HG03175 (cell line): Measurements from ENCODE around the gene HDAC9.

Source experiments
- ATAC-seq: cut with Tn5 transposase; IDR thresholded peaks from one replicate; pipeline ENCODE4 v1.9.1; 2021; ENCODE audit warnings: mild to moderate bottlenecking, moderate library complexity; ENCODE audit not compliant: unreplicated experiment

HDAC9 gene

DNA sequence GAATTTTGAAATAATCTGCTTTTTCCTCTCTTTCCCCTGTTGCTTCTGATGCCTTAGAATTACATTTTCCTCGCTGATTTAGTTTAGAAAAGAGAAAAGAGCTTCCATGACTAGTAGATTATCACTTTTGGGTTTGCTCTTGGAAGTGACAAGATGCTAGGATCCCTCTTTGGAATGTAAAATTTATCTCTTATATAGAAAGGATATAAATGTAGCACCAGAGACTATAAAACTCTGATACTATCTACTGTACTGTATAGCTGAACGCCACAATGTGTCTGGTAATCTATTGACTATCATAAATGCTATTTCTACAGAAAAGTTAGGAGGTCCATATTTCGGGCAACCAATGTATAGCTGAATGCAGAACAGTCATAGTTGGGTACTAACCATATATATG lies 1.1 kb upstream of the HDAC9 start:
- ATAC-seq: no peak

DNA sequence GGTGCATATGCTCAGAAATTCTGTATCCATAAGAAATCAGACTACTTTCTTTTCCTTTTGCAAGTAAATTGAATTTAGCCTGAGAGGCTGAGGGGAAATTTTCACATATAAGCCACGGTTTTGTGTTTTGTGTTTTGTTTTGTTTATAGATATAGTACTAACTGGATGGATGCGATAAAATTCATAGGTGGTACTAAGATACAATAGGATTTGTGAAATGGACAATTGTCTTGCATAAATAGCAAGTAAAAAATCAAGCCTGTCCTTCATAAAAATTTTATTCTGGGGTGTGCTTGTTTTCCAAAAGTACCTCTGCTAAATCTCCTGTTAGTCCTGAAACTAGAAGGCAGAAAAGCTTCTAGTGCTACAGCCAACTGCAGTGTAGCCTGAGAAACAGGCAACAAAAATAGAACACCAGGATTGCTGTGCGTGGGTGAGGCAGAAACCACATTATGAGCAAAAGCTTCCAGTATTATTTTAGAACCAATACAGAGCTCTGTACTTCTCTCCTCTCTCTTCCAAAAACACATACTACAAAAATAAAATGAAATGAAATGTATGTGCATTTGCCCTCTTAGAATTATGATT lies 634 bp upstream of the HDAC9 start:
- ATAC-seq: no peak

DNA sequence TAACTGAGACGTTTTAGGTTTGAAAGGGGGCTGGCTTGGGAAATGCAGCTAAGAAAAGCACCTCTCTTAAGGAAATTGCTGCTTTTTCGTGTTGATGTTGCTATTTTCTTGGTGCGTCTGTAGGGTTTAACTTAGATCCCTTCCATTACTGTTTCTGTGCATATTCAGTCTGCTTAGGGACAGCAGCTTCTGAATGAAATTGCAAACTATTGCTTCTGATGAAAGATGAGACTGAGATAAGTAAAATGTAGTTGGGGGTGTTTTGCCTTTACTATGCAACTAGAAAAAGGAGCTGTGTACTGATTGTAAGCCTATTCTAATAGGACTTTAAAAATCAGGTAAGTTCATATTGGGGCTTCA lies 772 bp downstream of the HDAC9 start:
- ATAC-seq: no peak

DNA sequence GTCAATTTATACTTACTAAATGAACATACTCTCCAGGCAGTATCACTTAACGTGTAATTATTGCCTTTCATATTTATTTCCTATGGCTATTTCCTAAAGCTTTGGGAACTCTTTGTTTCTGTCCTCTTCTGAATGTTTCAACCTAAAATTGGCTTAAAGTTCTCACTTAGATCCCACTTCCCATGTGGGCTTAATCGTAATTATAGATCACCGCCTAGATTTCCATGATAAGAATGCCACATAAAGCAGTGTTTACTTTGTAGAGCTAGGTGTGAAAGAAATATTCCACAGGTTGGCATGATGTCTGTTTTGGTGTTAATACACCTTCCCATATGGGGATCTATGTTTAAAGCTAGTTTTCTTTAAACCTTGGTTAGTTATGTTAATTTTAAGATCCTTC lies 1.5 kb downstream of the HDAC9 start:
- ATAC-seq: no peak

DNA sequence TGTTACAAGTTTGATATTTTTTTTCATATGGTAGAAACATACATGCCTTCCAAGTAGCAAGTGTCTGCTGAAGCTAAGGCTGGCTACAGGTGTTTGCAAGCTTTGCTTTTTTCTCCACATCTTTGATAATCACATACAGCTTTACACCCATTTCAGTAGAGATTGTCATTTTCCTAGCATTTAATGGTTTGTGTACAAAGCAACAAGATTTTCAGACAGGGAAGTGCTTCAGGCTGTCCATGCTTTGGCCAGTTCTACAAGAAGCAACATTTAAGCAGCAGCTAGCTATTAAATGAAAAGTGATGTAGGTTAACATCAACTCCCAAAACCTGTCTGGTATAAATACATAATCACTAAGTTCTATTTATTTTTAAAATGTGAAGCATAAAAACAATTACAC lies 2.3 kb downstream of the HDAC9 start:
- no peak for ATAC-seq

DNA sequence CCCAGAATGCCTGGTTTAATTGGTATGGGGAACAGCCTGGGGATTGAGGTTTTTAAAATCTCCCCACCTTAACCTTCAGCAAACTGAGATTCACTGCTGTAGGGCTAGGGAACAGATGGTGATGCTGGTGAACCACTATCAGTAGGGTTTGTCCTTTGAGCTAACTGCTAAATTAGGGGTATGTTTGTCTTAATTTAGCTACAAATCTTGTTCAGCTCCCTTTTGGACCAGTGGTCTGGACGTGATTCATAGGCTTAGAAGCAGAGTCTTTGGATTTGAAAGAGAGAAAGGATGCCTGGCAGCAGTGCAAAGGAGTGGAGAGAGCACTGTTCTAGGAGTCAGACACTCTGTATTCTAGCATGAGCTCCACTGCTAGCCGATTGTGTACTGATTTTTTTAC lies 2.8 kb downstream of the HDAC9 start:
- ATAC-seq: no peak

DNA sequence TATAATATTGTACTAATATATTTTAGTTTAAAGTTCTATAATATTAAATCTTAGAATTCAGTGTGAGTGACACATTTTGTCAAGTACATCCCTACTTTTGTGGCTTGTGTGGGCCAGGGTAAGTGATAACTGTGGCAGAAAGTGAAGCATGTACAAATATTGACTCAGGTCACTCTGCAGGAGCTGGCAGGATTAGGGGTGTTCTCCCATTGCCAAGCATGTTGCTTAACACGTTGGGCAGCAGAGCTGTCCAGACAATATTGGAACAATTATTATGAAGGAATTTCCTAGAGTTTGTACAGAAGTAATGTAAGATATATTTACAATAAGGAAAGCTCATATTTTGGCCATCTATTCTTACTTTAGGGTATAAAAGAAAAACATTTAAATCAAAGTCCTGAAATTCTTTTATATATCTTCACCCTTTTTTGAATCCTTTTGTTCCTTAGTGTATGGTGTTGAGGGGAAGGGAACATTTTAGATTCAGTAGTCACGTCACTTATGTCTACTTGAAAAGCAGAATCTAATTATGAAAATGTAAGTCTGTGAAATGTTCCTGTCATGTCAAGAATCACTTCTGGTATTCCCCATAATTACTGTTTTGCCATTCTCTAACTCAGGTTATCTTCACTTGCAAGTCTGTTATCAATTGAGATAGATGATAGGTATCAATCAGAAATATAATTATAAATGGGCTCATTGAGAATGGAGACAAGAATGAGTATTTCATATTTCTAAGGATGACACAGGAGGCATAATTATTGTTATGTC lies 4.0 kb downstream of the HDAC9 start:
- no peak for ATAC-seq

DNA sequence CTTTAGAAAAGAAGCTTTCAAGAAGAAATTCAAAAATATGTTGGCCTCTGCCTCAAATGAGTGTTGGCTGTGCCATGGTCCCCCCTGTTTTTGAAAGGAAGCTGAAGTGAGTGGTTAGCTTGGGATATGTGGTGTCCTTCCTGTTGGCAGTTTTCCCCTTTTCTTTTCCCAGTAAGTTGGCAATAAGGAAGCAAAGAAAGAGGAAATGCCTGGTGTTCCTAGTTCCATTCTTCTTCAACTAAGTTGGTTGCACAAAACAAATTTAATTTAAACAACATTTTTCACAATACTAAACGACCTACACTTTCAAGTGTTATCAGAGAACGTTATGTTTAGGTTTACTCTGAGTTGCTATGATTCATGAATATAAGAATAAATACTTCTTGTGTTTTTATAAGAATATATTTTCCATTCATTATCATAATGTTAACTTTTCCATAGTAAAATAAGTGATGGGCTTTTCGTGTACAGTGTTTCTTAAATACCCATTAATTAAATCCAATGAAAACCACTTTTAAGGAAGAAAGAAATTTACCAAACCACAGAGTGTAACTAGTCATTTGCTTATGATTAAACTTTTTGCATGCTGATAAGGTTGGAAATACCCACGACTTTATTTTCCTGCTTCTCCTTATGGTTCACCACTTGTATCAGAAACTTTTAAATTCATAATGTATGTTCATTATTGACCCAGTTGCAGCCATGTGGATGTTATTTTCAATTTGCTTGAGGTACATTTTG lies 7.7 kb downstream of the HDAC9 start:
- ATAC-seq: no peak

DNA sequence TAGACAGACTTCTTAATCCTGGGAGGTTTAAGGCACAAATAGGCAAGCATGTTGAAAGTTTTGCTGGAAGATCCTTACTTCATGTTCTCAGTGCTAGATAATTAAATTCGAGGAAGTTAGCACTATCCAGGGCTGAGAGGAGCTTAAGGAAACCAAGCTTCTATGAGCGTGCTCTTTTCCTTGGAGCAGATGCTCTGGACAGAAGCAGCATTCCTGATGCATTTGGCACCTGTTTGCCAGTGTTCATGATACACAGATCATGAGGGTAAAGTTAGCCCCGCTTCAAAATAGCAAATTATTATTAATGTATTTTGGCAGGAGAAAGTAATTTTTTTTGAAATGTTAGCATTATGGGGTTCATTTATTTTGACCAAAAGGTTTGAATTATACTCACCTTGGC lies 9.4 kb downstream of the HDAC9 start:
- ATAC-seq: no peak

DNA sequence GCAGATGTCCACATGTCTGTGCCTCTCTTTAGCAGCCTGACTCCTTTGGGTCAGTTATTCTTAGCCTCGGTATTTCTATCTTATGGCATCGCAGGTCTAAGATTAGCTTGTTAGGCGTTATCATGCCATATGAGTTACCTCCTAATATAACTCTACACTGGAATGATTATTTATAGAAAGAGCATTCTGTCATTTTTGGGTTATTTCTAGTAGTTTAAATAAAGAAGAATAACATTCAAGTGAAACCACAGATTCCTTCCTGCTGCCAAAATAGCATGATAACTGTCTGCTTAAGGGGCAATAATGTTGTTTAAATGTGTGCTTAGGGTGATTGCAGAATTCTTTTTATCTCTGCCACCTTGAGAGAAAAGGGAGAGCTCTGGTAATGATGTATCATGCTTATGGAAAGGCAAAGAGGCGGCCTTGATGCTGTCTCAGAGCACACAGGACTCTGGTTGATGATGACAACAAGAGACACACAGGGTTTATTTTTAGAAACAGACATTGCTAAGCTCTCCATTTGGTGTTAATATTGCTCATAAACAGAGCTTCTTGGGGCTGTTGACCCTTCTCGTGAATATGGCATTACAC lies 10.4 kb downstream of the HDAC9 start:
- peak; percentile 62 for ATAC-seq

DNA sequence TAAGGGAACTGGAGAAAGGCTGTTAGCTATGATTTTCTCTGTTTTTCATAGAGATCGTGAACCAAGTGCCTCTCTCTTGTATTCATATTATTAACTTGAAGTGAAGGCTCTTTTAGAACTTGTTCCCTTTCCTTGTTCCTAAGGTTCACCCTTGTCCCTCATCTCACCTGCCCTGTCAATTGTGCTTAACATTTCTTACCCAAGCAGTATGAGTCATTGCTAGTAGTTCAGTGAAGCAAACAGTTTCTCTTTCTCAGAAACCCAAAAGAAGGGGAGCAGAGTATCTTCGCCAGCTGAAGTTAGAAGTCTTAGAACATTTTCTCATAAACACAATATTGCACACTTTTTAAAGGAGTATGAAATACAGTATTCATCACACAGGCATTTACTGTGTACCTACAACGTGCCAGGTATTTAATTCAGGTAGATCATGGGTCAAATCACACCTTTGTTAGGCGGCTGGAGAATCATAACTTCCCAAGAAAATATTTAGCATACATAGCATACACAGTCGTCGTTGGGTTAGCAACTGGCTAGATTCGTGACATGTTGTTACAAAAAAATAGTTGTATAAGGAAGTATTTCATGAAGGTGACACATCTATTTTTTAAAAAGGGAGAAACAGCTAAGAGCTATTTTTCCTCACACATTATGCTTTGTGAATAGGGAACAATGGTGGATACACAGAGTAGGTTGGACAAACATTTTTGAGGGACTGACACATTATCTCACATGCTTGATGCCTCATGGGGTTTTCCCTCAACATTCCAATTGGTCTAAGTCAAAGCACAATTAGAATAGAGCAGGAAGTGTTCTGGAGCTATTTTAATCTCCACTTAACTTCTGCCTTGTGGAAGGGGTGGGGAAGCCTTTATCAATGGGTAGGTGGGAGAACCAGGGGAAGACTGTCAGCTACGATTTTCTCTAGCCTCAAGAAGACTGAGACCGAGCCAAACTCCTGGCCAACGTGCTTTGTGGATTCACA lies 13.2 kb downstream of the HDAC9 start:
- peak; percentile 90 for ATAC-seq

DNA sequence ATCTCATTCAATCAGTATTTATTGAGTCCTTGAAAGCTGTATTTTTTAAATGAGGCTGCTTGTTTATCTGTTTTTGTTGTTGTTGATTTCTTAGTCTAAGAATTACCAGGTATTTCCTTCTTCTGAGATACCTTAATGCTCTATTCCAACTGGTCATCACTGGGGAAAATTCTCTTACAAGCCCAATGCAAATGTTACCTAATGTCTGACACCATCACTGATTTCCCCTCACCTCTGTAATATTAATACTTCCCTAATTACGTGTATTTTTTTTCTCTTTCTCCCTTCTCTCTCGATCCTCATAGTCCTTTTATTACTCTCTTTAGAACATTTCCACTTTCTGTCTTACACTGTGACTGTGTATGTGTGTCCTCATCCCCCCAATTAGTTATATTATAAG lies 13.9 kb downstream of the HDAC9 start:
- no peak for ATAC-seq

DNA sequence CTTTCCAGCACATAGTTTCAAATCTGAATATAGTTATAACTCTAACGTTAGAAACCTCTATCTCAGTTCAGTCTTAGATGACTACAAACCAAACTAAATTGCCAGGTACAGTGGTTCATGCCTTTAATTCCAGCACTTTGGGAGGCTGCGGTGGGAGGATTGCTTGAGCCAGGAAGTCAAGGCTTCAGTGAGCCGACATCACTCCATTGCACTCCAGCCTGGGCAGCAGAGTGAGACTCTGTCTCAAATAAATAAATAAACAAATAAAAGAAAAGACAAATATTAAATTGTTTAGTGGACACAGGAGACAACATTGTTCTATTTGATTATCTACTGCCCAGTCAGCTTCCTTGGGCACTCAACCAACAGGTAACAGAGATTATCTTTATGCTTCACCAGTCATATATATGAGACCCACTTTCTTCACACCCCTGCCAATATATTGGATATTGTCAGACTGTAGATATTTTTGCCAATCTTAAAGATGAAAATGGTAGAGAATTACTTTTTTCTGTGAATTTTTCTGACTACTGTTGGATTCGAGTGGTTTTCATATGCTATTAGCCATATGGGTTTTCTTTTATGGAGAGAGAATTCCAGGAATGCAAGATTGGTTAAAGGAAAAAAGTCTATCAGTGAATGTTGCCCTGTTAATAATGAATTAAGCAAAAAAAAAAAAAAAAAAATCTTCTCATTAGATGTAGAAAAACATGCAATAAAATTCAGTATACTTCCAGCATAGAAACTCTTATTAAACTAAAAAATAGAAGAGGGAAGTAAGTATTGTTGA lies 16.0 kb downstream of the HDAC9 start:
- ATAC-seq: no peak

DNA sequence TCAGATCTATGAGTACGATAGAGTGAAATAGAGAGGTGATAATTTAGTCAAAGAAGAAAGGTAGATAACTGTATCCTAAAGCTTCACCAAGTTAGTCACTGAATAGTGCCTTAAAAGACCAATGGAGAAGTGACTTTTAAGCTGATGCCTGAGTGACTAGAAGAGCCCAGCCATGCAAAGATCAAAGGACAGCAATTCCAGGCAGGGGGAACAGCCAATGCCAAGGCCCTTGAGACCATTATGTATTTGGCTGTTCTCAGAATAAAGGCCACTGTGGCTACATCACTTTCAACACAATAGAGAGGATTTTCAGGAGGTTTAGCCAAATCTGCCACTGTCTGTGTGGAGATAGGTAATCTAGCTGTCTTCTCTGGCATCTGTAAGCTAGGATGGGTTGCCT lies 17.8 kb downstream of the HDAC9 start:
- ATAC-seq: no peak

DNA sequence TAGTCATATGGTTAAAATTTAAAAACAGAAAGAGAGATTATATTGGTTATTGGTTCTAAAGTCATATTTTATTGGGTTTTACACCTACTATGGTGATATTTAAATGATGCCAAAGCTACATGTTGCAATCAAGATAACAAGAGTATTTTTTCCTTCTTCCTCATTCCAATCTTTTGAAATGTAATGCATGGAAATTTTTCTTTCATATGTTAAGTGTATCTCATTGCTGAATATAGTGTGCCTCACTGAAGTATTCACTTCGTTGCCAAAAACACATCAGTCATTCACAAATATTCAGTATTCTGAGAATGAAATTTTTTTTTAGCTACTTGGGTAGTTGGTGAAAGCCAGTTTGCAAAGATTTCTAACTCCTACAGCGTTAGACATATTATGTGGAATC lies 19.5 kb downstream of the HDAC9 start:
- ATAC-seq: no peak

DNA sequence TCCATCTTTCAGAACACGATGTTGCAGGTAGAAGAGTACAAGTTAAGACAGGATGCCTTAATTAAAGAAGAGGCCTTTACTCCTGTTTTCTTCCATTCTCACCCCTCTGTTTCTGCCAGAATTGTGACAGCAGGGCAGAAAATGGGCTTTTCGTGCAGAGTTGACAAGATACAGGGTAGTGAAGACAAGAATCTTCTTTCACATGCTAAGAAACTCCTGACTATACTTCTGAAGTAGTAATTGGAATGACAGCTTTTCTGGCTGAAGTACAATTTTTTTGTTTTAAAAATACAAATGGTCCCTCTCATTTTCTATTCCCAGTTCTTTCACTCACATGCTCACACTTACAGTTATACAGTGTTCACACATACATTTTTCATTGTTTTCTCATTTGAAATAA lies 22.1 kb downstream of the HDAC9 start:
- ATAC-seq: no peak

DNA sequence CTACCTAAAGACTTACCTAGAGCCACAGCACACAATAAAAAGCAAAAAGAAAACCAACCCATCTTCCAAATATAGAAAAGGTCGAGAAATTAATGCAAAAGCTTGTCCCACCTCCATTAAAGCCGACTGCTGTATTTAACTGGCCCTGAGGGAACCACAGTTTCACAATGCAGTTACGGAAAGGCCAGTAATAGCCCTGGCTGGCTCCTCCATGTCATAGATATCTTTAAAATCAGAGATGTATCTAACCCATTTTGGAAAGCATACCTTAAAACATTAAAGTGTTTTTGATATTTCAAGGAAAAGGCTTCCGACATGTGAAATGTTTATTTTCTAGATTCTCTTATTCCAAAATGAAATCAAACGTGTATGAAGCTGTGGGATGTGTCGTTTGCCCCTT lies 23.0 kb downstream of the HDAC9 start:
- ATAC-seq: no peak

DNA sequence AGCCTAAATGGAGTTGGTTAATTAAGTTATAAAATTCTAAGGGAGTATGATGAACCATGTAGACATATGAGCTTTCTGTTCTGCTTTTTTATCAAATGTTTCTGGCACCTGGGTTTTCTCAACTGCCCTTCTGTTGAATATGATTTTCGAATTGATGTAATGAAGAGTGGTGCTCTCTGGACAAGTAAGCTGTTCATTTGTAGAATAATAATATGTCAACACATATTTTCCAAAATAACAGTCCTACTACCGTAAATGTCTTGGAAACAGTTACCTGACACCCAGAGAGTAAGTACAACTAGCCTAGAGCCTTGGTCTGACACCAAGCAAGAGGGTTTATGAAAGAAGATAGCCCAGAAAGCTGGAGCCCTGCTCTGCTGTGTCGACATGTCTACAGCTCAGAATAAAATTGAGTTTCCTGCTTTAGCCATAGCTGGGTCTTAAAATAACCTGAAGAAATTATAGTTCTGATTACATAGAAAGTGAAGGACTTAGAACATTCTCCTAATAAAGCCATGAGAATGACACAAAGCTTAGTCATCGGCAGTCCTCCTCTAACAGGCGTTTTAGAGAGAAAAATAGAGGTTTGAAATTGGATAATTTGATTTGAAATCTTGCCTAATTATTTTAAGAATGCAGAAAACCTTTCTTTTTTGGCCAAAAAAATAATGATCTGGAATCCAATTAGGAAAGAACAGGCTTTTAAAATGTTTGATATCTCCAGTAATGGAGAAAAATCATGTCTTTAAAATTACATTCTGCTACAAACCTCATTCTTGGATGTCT lies 25.1 kb downstream of the HDAC9 start:
- ATAC-seq: peak; percentile 70

DNA sequence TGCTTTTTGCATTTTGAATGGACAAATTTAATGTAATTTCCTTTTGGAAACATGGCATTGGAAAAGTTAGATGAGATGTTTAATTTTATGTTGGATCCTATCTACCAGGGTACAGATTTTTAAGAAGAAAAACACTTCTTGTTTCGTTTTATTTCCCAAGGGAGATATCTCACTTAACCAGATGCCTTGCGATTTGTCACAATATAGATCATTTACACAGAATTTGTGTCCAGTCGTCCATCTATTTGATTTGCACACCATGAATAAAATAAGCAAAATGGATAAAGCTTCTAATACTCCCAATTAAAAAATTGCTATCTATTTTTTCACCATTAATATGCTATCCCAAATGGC lies 25.7 kb downstream of the HDAC9 start:
- ATAC-seq: no peak
